Gastroesophageal sphincter (tissue), 3 donors: ENCODE data around the gene PSKH1.

ENCODE experiments used
- CTCF ChIP-seq, 4 experiments: fragments of 200-600 bp in 2 of 4; fragments of 450-650 bp in 2 of 4; sonication (generic) in 1 of 4; IDR thresholded peaks; one replicate each; pipeline ENCODE4 v1.5.1; 2017 to 2019; ENCODE audit warnings: antibody characterized with exemption in 4 of 4, mild to moderate bottlenecking in 2 of 4, moderate library complexity in 2 of 4
- POLR2A ChIP-seq, 2 donors: fragments of 450-650 bp; IDR thresholded peaks; one replicate each; pipeline ENCODE4 v1.6.1; 2017; ENCODE audit warnings: antibody characterized with exemption in 2 of 2, mild to moderate bottlenecking in 2 of 2, moderate library complexity in 1 of 2
- POLR2AphosphoS5 ChIP-seq: sonication (generic); formaldehyde crosslinking; IDR thresholded peaks from one replicate; pipeline ENCODE4 v1.6.1; 2017; ENCODE audit warnings: antibody characterized with exemption

- no peak for TF ChIP-seq CTCF (IDR thresholded peaks at IDR 0.05)
- TF ChIP-seq POLR2A (IDR thresholded peaks at IDR 0.05): no peak
- no peak for TF ChIP-seq POLR2AphosphoS5
Measured at GRCh38 chr16:67957622-67958021, 64.6 kb downstream of the PSKH1 start.
